ENCODE measurements around the gene FBXO30.

Gene FBXO30

DNA sequence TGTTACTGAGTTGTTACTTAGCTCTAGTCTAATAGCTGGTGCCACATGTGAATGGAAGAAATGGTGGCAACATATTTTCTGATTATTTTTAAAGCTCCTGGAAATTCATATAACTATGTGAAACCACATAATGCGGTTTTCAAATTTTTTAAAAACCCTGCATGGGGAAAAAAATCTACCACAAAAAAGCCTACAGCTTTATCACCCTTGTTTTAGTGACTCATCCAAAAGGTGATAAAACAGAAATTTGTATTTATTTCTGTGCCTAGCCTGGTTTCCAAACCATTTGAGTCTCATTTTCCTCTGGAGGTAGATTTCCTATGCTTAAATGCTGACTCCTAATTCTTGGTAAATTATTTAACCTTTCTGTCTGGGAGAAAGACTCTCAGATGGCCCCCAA lies 5.4 kb upstream of the FBXO30 start:
- 100% methylated on average over 1 of the region's 1 CpG for WGBS
- H3K9ac ChIP-seq (ENCODE audit: low read length): no peak overlapping the region
- H2AFZ ChIP-seq (ENCODE audit: low read depth, low read length): no peak overlapping the region
- no peak overlapping the region for H3K4me3 ChIP-seq (ENCODE audit: insufficient read depth in 1 of 2, low read depth in 1 of 2, low read length in 2 of 2)
- no peak overlapping the region for H3K18ac ChIP-seq (ENCODE audit: low read depth in 1 of 2, low read length in 2 of 2)
- H3K9me3 ChIP-seq (ENCODE audit: control insufficient read depth, low read length): no peaks in the 10 kb centered on the region
- no peak overlapping the region for H4K91ac ChIP-seq (ENCODE audit: low read length)
- no peak overlapping the region for H2BK5ac ChIP-seq (ENCODE audit: low read depth, low read length, poor library complexity, severe bottlenecking)
- no peak overlapping the region for H3K14ac ChIP-seq (ENCODE audit: low read length in 2 of 2)
- H3K27me3 ChIP-seq (ENCODE audit: control insufficient read depth in 1 of 2, insufficient read depth in 1 of 2, low read length in 2 of 2): no peaks in the 10 kb centered on the region
- no peak for DNase-seq
- peaks cover 0 to 4% of the 10 kb centered on the region in 2 experiments for H3K36me3 ChIP-seq (ENCODE audit: control insufficient read depth in 1 of 2, insufficient read depth in 2 of 2, low read depth in 1 of 2, low read length in 2 of 2)
- H3K4ac ChIP-seq (ENCODE audit: low read depth in 1 of 2, low read length in 2 of 2): no peak overlapping the region
- no peak overlapping the region for H2AK5ac ChIP-seq (ENCODE audit: low read length, severe bottlenecking)
- H3K23ac ChIP-seq (ENCODE audit: low read length in 2 of 2): no peak overlapping the region
- H2BK120ac ChIP-seq (ENCODE audit: low read depth, low read length): no peak overlapping the region
- no peak overlapping the region for H2BK15ac ChIP-seq (ENCODE audit: low read depth, poor library complexity, severe bottlenecking)
- H3K79me1 ChIP-seq (replicated peaks; ENCODE audit: low read length, poor library complexity, severe bottlenecking): peaks cover 7% of the 10 kb centered on the region
- H3K27ac ChIP-seq (ENCODE audit: low read length, poor library complexity, severe bottlenecking): no peak overlapping the region
- H2BK12ac ChIP-seq (ENCODE audit: low read length in 2 of 2): no peak overlapping the region
- no peak overlapping the region for H4K8ac ChIP-seq (ENCODE audit: low read length)
- no peak overlapping the region for H3K4me2 ChIP-seq (ENCODE audit: low read length, poor library complexity, severe bottlenecking)
- H3K4me1 ChIP-seq (ENCODE audit: control insufficient read depth, insufficient read depth, low read depth, low read length): peaks cover 4% of the 10 kb centered on the region

DNA sequence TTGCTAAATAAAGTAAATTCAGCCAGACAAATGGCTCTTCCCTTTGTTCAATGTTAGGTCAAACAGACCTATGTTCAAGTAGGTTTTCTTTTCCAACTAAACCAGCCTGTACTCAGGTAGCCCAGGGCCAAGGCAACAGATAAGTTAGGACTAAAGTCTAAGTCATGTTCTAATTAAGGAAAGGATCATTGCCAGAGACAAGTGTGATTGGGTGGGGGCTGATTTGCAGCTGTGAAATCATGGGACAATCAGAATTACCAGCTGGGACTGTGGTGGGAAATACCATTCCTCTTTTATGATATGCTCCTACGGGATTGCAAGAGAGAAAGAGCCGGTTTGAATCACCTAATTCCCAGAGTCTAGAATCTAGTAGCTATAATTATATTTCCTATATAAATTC lies 4.2 kb upstream of the FBXO30 start:
- Histone ChIP-seq H3K4me2 (ENCODE audit: low read length, poor library complexity, severe bottlenecking) (no peak overlapping the region), H2AK5ac (ENCODE audit: low read length, severe bottlenecking) (no peak overlapping the region), H3K14ac (ENCODE audit: low read length in 2 of 2) (no peak overlapping the region), H4K8ac (ENCODE audit: low read length) (no peak overlapping the region), H2BK5ac (ENCODE audit: low read depth, low read length, poor library complexity, severe bottlenecking) (no peak overlapping the region), H3K4ac (ENCODE audit: low read depth in 1 of 2, low read length in 2 of 2) (no peak overlapping the region), H4K91ac (ENCODE audit: low read length) (no peak overlapping the region), H2BK120ac (ENCODE audit: low read depth, low read length) (no peak overlapping the region), H2AFZ (ENCODE audit: low read depth, low read length) (no peak overlapping the region), H3K79me1 (replicated peaks; ENCODE audit: low read length, poor library complexity, severe bottlenecking) (peaks cover 7% of the 10 kb centered on the region), H2BK15ac (ENCODE audit: low read depth, poor library complexity, severe bottlenecking) (no peak overlapping the region), H3K4me1 (ENCODE audit: control insufficient read depth, insufficient read depth, low read depth, low read length) (peaks cover 4% of the 10 kb centered on the region), H3K18ac (ENCODE audit: low read depth in 1 of 2, low read length in 2 of 2) (no peak overlapping the region), H3K27me3 (ENCODE audit: control insufficient read depth in 1 of 2, insufficient read depth in 1 of 2, low read length in 2 of 2) (no peaks in the 10 kb centered on the region), H3K23ac (ENCODE audit: low read length in 2 of 2) (no peak overlapping the region), H3K9me3 (ENCODE audit: control insufficient read depth, low read length) (no peaks in the 10 kb centered on the region), H3K27ac (ENCODE audit: low read length, poor library complexity, severe bottlenecking) (no peak overlapping the region), H2BK12ac (ENCODE audit: low read length in 2 of 2) (no peak overlapping the region), H3K4me3 (ENCODE audit: insufficient read depth in 1 of 2, low read depth in 1 of 2, low read length in 2 of 2) (no peak overlapping the region), H3K36me3 (ENCODE audit: control insufficient read depth in 1 of 2, insufficient read depth in 2 of 2, low read depth in 1 of 2, low read length in 2 of 2) (peaks cover 0 to 4% of the 10 kb centered on the region in 2 experiments), H3K9ac (ENCODE audit: low read length) (no peak overlapping the region)
- WGBS: no CpG with 5 or more reads among the region's 2 CpGs
- DNase-seq: no peak

DNA sequence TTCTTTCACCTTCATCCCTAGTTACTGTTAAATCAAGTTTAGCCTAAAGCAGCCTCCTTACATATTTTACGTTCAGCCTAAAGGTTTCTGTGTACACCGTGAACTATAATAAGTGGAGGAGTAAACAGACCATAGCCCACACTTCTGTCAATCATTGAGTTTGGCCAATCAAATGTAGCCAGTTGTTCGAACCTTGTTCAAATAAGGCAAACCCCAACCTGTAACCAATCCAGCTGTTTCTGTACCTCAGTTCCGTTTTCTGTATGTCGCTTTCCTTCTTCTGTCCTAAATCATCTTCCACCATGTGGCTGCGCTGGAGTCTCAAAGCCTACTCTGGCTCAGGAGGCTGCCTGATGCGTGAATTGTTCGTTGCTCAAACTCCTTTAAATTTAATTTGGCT lies 1.8 kb upstream of the FBXO30 start:
- Histone ChIP-seq H3K79me1 (replicated peaks; ENCODE audit: low read length, poor library complexity, severe bottlenecking) (peaks cover 7% of the 10 kb centered on the region), H4K8ac (ENCODE audit: low read length) (no peak overlapping the region), H3K23ac (ENCODE audit: low read length in 2 of 2) (no peak overlapping the region), H2AFZ (ENCODE audit: low read depth, low read length) (no peak overlapping the region), H3K4me2 (ENCODE audit: low read length, poor library complexity, severe bottlenecking) (no peak overlapping the region), H3K4me3 (ENCODE audit: insufficient read depth in 1 of 2, low read depth in 1 of 2, low read length in 2 of 2) (peak overlapping the region in 1 of 2 experiments; percentile 93), H2BK5ac (ENCODE audit: low read depth, low read length, poor library complexity, severe bottlenecking) (no peak overlapping the region), H3K14ac (ENCODE audit: low read length in 2 of 2) (no peak overlapping the region), H3K4me1 (ENCODE audit: control insufficient read depth, insufficient read depth, low read depth, low read length) (peaks cover 4% of the 10 kb centered on the region), H2BK12ac (ENCODE audit: low read length in 2 of 2) (no peak overlapping the region), H3K9ac (ENCODE audit: low read length) (peak overlapping the region; percentile 96), H3K27ac (ENCODE audit: low read length, poor library complexity, severe bottlenecking) (no peak overlapping the region), H3K36me3 (ENCODE audit: control insufficient read depth in 1 of 2, insufficient read depth in 2 of 2, low read depth in 1 of 2, low read length in 2 of 2) (peaks cover 0 to 4% of the 10 kb centered on the region in 2 experiments), H3K27me3 (ENCODE audit: control insufficient read depth in 1 of 2, insufficient read depth in 1 of 2, low read length in 2 of 2) (no peaks in the 10 kb centered on the region), H2AK5ac (ENCODE audit: low read length, severe bottlenecking) (no peak overlapping the region), H4K91ac (ENCODE audit: low read length) (no peak overlapping the region), H3K4ac (ENCODE audit: low read depth in 1 of 2, low read length in 2 of 2) (no peak overlapping the region), H2BK15ac (ENCODE audit: low read depth, poor library complexity, severe bottlenecking) (no peak overlapping the region), H2BK120ac (ENCODE audit: low read depth, low read length) (no peak overlapping the region), H3K9me3 (ENCODE audit: control insufficient read depth, low read length) (no peaks in the 10 kb centered on the region), H3K18ac (ENCODE audit: low read depth in 1 of 2, low read length in 2 of 2) (no peak overlapping the region)
- DNase-seq: no peak
- WGBS: 96% methylated on average over 6 of the region's 8 CpGs

DNA sequence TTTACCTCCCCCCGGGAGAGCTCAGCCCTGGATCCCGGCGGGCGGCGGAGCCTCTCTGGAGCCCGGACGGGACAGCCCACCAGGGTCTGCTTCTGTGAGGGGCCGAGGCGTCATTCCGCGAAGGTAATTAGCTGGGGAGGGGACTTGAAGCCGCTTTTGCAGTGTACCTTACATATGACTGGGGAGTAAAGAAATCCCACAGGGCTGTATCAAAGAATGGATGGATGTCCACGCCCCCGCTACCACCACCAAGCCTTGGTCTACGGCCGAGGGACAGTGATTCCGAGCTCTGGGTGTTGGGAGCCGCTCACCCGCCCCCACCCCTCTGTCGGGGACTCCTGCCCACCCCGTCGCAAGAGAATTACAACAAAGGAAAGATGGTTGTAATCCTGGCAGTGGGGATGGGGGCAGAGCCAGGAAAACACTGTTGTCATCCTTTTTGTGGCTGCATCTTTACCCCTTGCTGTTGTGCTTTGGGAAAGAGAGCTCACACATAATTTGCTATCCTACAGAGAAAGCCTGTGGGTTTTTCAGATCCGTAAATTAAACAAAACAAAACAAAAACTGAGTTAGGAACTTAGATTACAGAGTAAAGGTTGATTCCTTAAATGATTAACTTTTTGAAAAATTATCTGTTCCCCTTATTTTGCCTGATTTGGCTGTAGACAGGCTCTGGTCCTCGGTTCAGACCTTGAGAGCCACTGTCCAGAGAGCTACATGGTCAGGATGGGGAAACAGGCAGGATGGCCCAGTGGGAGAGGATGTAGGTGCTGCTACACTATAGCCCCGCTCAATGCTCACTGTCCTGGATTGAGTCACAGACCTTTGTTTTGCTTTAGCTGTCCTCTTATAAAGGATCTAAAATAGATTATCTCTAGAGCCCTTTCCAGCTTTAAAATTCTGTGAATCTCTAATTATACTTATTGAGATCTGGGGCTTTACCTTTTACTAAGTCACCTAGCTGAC lies 997 bp upstream of the FBXO30 start:
- Histone ChIP-seq H3K4me2 (ENCODE audit: low read length, poor library complexity, severe bottlenecking) (peak overlapping the region; percentile 91), H4K8ac (ENCODE audit: low read length) (peak overlapping the region; percentile 94), H3K79me1 (replicated peaks; ENCODE audit: low read length, poor library complexity, severe bottlenecking) (peaks cover 7% of the 10 kb centered on the region), H3K27ac (ENCODE audit: low read length, poor library complexity, severe bottlenecking) (peak overlapping the region; percentile 87), H2AFZ (ENCODE audit: low read depth, low read length) (peak overlapping the region; percentile 81), H3K27me3 (ENCODE audit: control insufficient read depth in 1 of 2, insufficient read depth in 1 of 2, low read length in 2 of 2) (no peaks in the 10 kb centered on the region), H3K9ac (ENCODE audit: low read length) (peak overlapping the region; percentile 96), H3K23ac (ENCODE audit: low read length in 2 of 2) (peak overlapping the region in 1 of 2 experiments; percentile 5), H2BK12ac (ENCODE audit: low read length in 2 of 2) (peak overlapping the region; percentile 18 to 77), H3K14ac (ENCODE audit: low read length in 2 of 2) (peak overlapping the region; percentile 74 to 82), H3K4me3 (ENCODE audit: insufficient read depth in 1 of 2, low read depth in 1 of 2, low read length in 2 of 2) (peak overlapping the region; percentile 89 to 93), H3K36me3 (ENCODE audit: control insufficient read depth in 1 of 2, insufficient read depth in 2 of 2, low read depth in 1 of 2, low read length in 2 of 2) (peaks cover 0 to 3% of the 10 kb centered on the region in 2 experiments), H2AK5ac (ENCODE audit: low read length, severe bottlenecking) (no peak overlapping the region), H3K4me1 (ENCODE audit: control insufficient read depth, insufficient read depth, low read depth, low read length) (peaks cover 4% of the 10 kb centered on the region), H2BK15ac (ENCODE audit: low read depth, poor library complexity, severe bottlenecking) (peak overlapping the region; percentile 44), H3K18ac (ENCODE audit: low read depth in 1 of 2, low read length in 2 of 2) (peak overlapping the region; percentile 96 to 98), H4K91ac (ENCODE audit: low read length) (peak overlapping the region; percentile 93), H2BK5ac (ENCODE audit: low read depth, low read length, poor library complexity, severe bottlenecking) (peak overlapping the region; percentile 86), H3K9me3 (ENCODE audit: control insufficient read depth, low read length) (no peaks in the 10 kb centered on the region), H2BK120ac (ENCODE audit: low read depth, low read length) (peak overlapping the region; percentile 83), H3K4ac (ENCODE audit: low read depth in 1 of 2, low read length in 2 of 2) (peak overlapping the region; percentile 47 to 98)
- DNase-seq: peak; percentile 51
- 6% methylated on average over 10 of the region's 25 CpGs for WGBS

All from mesenchymal stem cell (in vitro differentiated cells and primary cell).